ENCODE results near the gene SLC15A4.

SLC15A4 gene

GRCh38 chr12:128754275-128754674 lies 69.5 kb downstream of the SLC15A4 start:
- no peak for DNase-seq (ENCODE audit: low spot score)

- no peak for DNase-seq (ENCODE audit: low spot score)
These were observed 70.3 kb downstream of the SLC15A4 start for GRCh38 chr12:128753438-128753837.

- DNase-seq (ENCODE audit: low spot score) = no peak
These were observed 71.4 kb downstream of the SLC15A4 start for GRCh38 chr12:128752386-128752785.

- no peak for DNase-seq (ENCODE audit: low spot score)
These were observed 76.3 kb downstream of the SLC15A4 start for GRCh38 chr12:128747441-128747840.

GRCh38 chr12:128745772-128746689 lies 77.7 kb downstream of the SLC15A4 start:
- DNase-seq (ENCODE audit: low spot score) = no peak

GRCh38 chr12:128743916-128744315 lies 79.8 kb downstream of the SLC15A4 start:
- DNase-seq (ENCODE audit: low spot score) = no peak

Data from activated CD4-positive, alpha-beta T cell treated with anti-CD3 and anti-CD28 coated beads, Interleukin-2, Interleukin-4, amounts not matched to agents 100 ng/mL and 50 ng/mL, durations not matched to agents 16 hours and 8 hours (primary cell).